Measurements from ENCODE around the gene NBPF1. TPM values are rescaled to one million over a fixed set of nuclear protein-coding genes. Genes with fewer than 3 reads are reported as not detected.

The NBPF1 gene
- total and polyA plus RNA-seq, 9 of the 15 experiments (the other 6 are each of a cell fraction or from before 2014, with no cell fraction given) = 5.2 to 42.6 (median 24.1) TPM

DNA sequence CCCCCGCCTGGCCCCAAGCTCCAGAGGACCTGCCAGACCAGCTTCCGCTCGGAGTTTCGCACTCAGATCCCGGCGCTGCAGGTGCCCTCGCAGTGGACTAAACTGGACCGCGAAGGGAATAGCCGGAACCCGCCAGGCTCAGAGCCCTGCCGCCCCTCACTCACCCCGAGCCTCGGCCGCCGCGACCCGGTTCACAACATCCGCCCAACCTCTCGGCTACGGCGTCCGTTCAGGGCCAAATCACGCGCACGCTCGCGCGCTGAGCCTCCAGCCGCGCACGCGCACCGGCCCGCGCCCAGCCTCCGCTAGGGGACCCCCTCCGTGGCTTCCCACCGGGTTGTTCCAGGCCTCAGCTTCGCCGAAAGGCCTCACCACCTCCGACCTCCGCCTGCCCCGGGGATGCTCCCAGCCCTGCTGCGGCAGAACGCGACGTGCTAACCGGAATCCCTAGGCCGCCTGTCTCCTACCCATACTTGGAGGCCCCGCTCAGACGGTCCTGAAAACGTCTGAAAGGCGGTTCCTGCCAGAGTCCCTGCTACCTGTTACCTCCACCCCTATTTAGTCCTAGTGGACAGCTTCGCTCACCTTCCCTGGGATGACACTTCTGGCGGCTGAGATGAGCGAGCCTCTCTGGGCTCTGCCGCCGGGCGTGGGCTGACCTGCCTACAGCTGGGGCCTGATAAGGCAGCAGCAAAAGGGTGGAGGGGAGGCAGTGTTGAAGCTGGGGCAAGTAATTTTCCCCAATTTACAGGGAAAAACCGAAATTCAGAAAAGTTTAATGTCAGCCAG is 31.3 kb upstream of the NBPF1 start (continued):
- TF ChIP-seq, protein P1, sequence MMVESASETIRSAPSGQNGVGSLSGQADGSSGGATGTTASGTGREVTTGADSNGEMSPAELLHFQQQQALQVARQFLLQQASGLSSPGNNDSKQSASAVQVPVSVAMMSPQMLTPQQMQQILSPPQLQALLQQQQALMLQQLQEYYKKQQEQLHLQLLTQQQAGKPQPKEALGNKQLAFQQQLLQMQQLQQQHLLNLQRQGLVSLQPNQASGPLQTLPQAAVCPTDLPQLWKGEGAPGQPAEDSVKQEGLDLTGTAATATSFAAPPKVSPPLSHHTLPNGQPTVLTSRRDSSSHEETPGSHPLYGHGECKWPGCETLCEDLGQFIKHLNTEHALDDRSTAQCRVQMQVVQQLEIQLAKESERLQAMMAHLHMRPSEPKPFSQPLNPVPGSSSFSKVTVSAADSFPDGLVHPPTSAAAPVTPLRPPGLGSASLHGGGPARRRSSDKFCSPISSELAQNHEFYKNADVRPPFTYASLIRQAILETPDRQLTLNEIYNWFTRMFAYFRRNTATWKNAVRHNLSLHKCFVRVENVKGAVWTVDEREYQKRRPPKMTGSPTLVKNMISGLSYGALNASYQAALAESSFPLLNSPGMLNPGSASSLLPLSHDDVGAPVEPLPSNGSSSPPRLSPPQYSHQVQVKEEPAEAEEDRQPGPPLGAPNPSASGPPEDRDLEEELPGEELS (CRISPR knock-in tag; IDR thresholded peaks at IDR 0.05; ENCODE audit: borderline replicate concordance) = peak; percentile 50; the same call in 1 of the 2 replicates
- TF ChIP-seq TAF1 (IDR thresholded peaks at IDR 0.05; ENCODE audit: control insufficient read depth, extremely low read depth, insufficient read depth, low read length, severe bottlenecking) (peak; percentile 80), ZNF134 (CRISPR knock-in tag; conservative IDR thresholded peaks at IDR 0.05) (peak; percentile 60; the same call in 1 of the 2 replicates), PTBP1 (IDR thresholded peaks at IDR 0.05; ENCODE audit: low read depth, low read length) (peak; percentile 69), CBFA2T3 (IDR thresholded peaks at IDR 0.05) (peak; percentile 85), SAFB (IDR thresholded peaks at IDR 0.05; ENCODE audit: borderline replicate concordance, low read depth, low read length) (peak; percentile 68; the same call in 1 of the 2 replicates), ERF (CRISPR knock-in tag; IDR thresholded peaks at IDR 0.05) (peak; percentile 89; the same call in 1 of the 2 replicates), ZNF445 (CRISPR knock-in tag; IDR thresholded peaks at IDR 0.05; ENCODE audit: low read depth) (0 out of 2 replicates have a peak, but pooled peaks have one; percentile 44), FIP1L1 (IDR thresholded peaks at IDR 0.05; ENCODE audit: low read depth, low read length, poor library complexity, severe bottlenecking) (peak; percentile 100), ZNF57 (CRISPR knock-in tag; IDR thresholded peaks at IDR 0.05) (peak; percentile 87; the same call in 1 of the 2 replicates), RB1 (IDR thresholded peaks at IDR 0.05; ENCODE audit: low read depth) (peak; percentile 99), KAT7 (CRISPR knock-in tag; IDR thresholded peaks at IDR 0.05; ENCODE audit: borderline replicate concordance) (peak; percentile 100; the same call in 1 of the 2 replicates), KLF1 (tag; IDR thresholded peaks at IDR 0.05) (peak; percentile 87)
- TF ChIP-seq, protein P2, sequence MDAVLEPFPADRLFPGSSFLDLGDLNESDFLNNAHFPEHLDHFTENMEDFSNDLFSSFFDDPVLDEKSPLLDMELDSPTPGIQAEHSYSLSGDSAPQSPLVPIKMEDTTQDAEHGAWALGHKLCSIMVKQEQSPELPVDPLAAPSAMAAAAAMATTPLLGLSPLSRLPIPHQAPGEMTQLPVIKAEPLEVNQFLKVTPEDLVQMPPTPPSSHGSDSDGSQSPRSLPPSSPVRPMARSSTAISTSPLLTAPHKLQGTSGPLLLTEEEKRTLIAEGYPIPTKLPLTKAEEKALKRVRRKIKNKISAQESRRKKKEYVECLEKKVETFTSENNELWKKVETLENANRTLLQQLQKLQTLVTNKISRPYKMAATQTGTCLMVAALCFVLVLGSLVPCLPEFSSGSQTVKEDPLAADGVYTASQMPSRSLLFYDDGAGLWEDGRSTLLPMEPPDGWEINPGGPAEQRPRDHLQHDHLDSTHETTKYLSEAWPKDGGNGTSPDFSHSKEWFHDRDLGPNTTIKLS (IDR thresholded peaks at IDR 0.05; ENCODE audit: borderline replicate concordance, low read depth) = peak; percentile 46
- TF ChIP-seq, protein P3, sequence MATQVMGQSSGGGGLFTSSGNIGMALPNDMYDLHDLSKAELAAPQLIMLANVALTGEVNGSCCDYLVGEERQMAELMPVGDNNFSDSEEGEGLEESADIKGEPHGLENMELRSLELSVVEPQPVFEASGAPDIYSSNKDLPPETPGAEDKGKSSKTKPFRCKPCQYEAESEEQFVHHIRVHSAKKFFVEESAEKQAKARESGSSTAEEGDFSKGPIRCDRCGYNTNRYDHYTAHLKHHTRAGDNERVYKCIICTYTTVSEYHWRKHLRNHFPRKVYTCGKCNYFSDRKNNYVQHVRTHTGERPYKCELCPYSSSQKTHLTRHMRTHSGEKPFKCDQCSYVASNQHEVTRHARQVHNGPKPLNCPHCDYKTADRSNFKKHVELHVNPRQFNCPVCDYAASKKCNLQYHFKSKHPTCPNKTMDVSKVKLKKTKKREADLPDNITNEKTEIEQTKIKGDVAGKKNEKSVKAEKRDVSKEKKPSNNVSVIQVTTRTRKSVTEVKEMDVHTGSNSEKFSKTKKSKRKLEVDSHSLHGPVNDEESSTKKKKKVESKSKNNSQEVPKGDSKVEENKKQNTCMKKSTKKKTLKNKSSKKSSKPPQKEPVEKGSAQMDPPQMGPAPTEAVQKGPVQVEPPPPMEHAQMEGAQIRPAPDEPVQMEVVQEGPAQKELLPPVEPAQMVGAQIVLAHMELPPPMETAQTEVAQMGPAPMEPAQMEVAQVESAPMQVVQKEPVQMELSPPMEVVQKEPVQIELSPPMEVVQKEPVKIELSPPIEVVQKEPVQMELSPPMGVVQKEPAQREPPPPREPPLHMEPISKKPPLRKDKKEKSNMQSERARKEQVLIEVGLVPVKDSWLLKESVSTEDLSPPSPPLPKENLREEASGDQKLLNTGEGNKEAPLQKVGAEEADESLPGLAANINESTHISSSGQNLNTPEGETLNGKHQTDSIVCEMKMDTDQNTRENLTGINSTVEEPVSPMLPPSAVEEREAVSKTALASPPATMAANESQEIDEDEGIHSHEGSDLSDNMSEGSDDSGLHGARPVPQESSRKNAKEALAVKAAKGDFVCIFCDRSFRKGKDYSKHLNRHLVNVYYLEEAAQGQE (IDR thresholded peaks at IDR 0.05; ENCODE audit: borderline replicate concordance) = peak; percentile 79
- TF ChIP-seq, protein P3 (CRISPR knock-in tag; IDR thresholded peaks at IDR 0.05; ENCODE audit: low read depth) = peak; percentile 72; the same call in 1 of the 2 replicates
